HepG2 (cell line): Measurements from ENCODE around the gene ASIC3. TPM values are rescaled to one million over a fixed set of nuclear protein-coding genes. Genes with fewer than 3 reads are reported as not detected.
A peak's percentile ranks its signal among the peaks of the same experiment; 100 is the strongest.

Source experiments
- FOXA3 ChIP-seq: IDR thresholded peaks from 2 replicates; pipeline ENCODE4 v1.6.1; 2016; ENCODE audit warnings: missing genetic modification reagents, missing compliant biosample characterization
- FOXC1 ChIP-seq: sonication (generic); formaldehyde crosslinking; IDR thresholded peaks from 2 replicates; pipeline ENCODE4 v1.8.0; 2022; ENCODE audit warnings: mild to moderate bottlenecking, missing genetic modification reagents, borderline replicate concordance
- HDAC1 ChIP-seq: sonication (generic); formaldehyde crosslinking; IDR thresholded peaks from 2 replicates; pipeline ENCODE4 v1.5.1; 2020; ENCODE audit warnings: mild to moderate bottlenecking, missing genetic modification reagents
- HES4 ChIP-seq: sonication (generic); formaldehyde crosslinking; IDR thresholded peaks from 2 replicates; pipeline ENCODE4 v1.9.0; 2021; ENCODE audit warnings: mild to moderate bottlenecking, missing genetic modification reagents, borderline replicate concordance
- HNRNPUL1 ChIP-seq: fragments of 200-400 bp; formaldehyde crosslinking; IDR thresholded peaks from 2 replicates; pipeline ENCODE4 v1.6.1; 2017; ENCODE audit warnings: low read depth, mild to moderate bottlenecking, low read length, moderate library complexity
- MEIS1 ChIP-seq: sonication (generic); formaldehyde crosslinking; IDR thresholded peaks from 2 replicates; pipeline ENCODE4 v1.9.0; 2021; ENCODE audit warnings: mild to moderate bottlenecking, missing genetic modification reagents, moderate library complexity, borderline replicate concordance
- NFYC ChIP-seq: IDR thresholded peaks from 2 replicates; pipeline ENCODE4 v1.6.1; 2016; ENCODE audit warnings: missing genetic modification reagents, missing compliant biosample characterization
- PPARG ChIP-seq: conservative IDR thresholded peaks from 2 replicates; pipeline ENCODE4 v1.6.1; 2016; ENCODE audit warnings: missing biosample characterization, missing genetic modification reagents
- SIX1 ChIP-seq: sonication (generic); formaldehyde crosslinking; IDR thresholded peaks from 2 replicates; pipeline ENCODE4 v1.4.0; 2020; ENCODE audit warnings: missing genetic modification reagents, borderline replicate concordance
- SP5 ChIP-seq: IDR thresholded peaks from 2 replicates; pipeline ENCODE4 v1.6.1; 2016; ENCODE audit warnings: low read depth, borderline replicate concordance
- ZBTB38 ChIP-seq: sonication (generic); formaldehyde crosslinking; IDR thresholded peaks from 2 replicates; pipeline ENCODE4 v1.5.1; 2020; ENCODE audit warnings: mild to moderate bottlenecking, missing genetic modification reagents
- ZFAT ChIP-seq: sonication (generic); formaldehyde crosslinking; conservative IDR thresholded peaks from 2 replicates; pipeline ENCODE4 v1.8.1; 2023; ENCODE audit warnings: missing genetic modification reagents, inconsistent platforms
- ZNF512 ChIP-seq: sonication (generic); formaldehyde crosslinking; IDR thresholded peaks from 2 replicates; pipeline ENCODE4 v1.4.0; 2020; ENCODE audit warnings: mild to moderate bottlenecking, missing genetic modification reagents
- ZNF549 ChIP-seq: sonication (generic); formaldehyde crosslinking; IDR thresholded peaks from 2 replicates; pipeline ENCODE4 v1.5.0; 2020; ENCODE audit warnings: missing genetic modification reagents
- ZNF564 ChIP-seq: sonication (generic); formaldehyde crosslinking; IDR thresholded peaks from 2 replicates; pipeline ENCODE4 v1.8.1; 2023; ENCODE audit warnings: mild to moderate bottlenecking, missing genetic modification reagents
- ZNF724P ChIP-seq: sonication (generic); formaldehyde crosslinking; IDR thresholded peaks from 2 replicates; pipeline ENCODE4 v1.8.0; 2022; ENCODE audit warnings: missing genetic modification reagents, borderline replicate concordance
- ZNF740 ChIP-seq: sonication (generic); formaldehyde crosslinking; IDR thresholded peaks from 2 replicates; pipeline ENCODE4 v1.4.0; 2020; ENCODE audit warnings: missing genetic modification reagents
- ZNF761 ChIP-seq: sonication (generic); formaldehyde crosslinking; conservative IDR thresholded peaks from 2 replicates; pipeline ENCODE4 v1.4.0; 2020; ENCODE audit warnings: mild to moderate bottlenecking, missing genetic modification reagents
- ZNF776 ChIP-seq: sonication (generic); formaldehyde crosslinking; IDR thresholded peaks from 2 replicates; pipeline ENCODE4 v1.4.0; 2020; ENCODE audit warnings: mild to moderate bottlenecking, missing genetic modification reagents
- ZNF816 ChIP-seq: sonication (generic); formaldehyde crosslinking; IDR thresholded peaks from 2 replicates; pipeline ENCODE4 v1.8.0; 2022; ENCODE audit warnings: missing genetic modification reagents, mild to moderate bottlenecking, borderline replicate concordance
- polyA plus RNA-seq, 8 experiments: library from polyadenylated mRNA; depleted of rRNA in 3 of 8; stranded (reverse) in 7 of 8; unstranded in 1 of 8; fragments of >200 nt; fragmentation: Illumina TruSeq in 4 of 8; extraction: Trizol in 4 of 8; gene quantifications; 2 replicates each; pipeline versions ENCODE4 v1.2.1 to v1.2.3, GENCODE V29; 2011 to 2016; ENCODE audit warnings: low read depth in 4 of 8, missing spikeins in 1 of 8, mixed read lengths in 1 of 8; ENCODE audit not compliant: insufficient read depth in 1 of 8
- total RNA-seq, 5 experiments: library from RNA; depleted of rRNA; stranded (reverse); fragments of >200 nt; fragmentation: Illumina TruSeq; extraction: Trizol; gene quantifications; 2 replicates each; pipeline ENCODE4 v1.2.3, GENCODE V29; 2016; ENCODE audit warnings: low read depth in 1 of 5
- TF ChIP-seq, protein P1 (sequence below): sonication (generic); formaldehyde crosslinking; IDR thresholded peaks from 2 replicates; pipeline ENCODE4 v1.4.0; 2020; ENCODE audit warnings: missing genetic modification reagents
- TF ChIP-seq, protein P2 (sequence below): IDR thresholded peaks from 2 replicates; pipeline ENCODE4 v1.6.1; 2016; ENCODE audit warnings: low read depth, control low read depth
- TF ChIP-seq, protein P3 (sequence below): sonication (generic); formaldehyde crosslinking; IDR thresholded peaks from 2 replicates; pipeline ENCODE4 v1.5.1; 2020; ENCODE audit warnings: missing genetic modification reagents, mild to moderate bottlenecking, borderline replicate concordance

Gene ASIC3
- total and polyA plus RNA-seq, 2 of the 13 experiments (the other 11 are each of a cell fraction or from before 2014, with no cell fraction given) = 0.51 TPM; not detected in 1

DNA sequence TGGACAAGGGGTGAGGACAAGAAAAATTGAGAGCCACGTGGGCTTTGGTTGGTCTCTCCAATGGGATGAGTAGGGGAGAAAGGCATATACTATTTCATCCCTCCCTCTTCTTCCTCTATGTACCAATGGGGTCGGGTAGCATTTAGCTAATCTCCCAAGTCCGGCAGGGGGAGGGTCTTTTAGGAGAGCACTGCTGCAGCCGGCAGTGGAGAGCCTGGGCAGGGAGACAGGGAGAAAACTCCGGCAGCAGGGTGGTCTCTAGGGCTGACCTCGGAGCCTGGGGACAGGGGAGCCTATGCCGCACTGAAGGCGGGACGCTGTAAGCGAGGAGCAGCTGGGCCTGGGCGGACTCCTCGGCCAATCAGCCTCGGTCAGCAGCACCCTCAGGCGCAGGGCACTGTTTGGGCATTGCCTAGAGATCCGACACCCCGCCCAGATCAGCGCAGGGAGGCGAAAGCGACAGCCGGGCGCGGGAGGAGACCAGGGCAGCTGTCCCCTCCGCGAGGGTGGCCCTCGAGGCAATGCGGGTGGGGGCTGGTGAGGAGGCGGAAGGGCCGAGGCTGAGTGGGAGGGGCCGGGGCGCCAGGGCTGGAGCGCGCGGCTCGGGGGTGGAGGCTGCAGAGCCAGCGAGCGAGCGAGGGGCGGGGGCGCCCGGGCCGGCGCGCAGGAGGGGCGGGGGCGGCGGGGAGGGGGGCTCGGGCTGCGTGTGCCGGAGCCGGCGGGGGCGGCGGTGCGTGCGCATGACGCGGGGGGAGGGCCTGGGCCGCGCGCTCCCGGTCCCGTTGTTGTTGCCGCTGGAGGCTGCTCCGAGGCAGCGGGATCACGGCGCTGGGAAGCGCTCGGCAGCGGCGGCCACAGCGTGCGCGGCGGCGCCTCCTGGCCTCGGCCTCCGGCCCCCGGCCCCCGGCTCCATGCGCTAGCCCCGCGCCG, 37.6 kb downstream of the ASIC3 start, which contains the start of gene AGAP3 (continued):
- TF ChIP-seq, protein P1, sequence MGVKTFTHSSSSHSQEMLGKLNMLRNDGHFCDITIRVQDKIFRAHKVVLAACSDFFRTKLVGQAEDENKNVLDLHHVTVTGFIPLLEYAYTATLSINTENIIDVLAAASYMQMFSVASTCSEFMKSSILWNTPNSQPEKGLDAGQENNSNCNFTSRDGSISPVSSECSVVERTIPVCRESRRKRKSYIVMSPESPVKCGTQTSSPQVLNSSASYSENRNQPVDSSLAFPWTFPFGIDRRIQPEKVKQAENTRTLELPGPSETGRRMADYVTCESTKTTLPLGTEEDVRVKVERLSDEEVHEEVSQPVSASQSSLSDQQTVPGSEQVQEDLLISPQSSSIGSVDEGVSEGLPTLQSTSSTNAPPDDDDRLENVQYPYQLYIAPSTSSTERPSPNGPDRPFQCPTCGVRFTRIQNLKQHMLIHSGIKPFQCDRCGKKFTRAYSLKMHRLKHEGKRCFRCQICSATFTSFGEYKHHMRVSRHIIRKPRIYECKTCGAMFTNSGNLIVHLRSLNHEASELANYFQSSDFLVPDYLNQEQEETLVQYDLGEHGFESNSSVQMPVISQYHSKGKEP (CRISPR knock-in tag) = no peak
- TF ChIP-seq ZBTB38 (CRISPR knock-in tag) (peak; percentile 72), SP5 (CRISPR knock-in tag) (peak; percentile 34; the same call in 1 of the 2 replicates), ZNF740 (CRISPR knock-in tag) (0 out of 2 replicates have a peak, but pooled peaks have one; percentile 44), ZNF724P (no peak), ZNF761 (CRISPR knock-in tag) (no peak), ZNF549 (CRISPR knock-in tag) (no peak), NFYC (CRISPR knock-in tag) (no peak), ZFAT (no peak), ZNF776 (CRISPR knock-in tag) (no peak), FOXC1 (CRISPR knock-in tag) (no peak), FOXA3 (CRISPR knock-in tag) (no peak), SIX1 (CRISPR knock-in tag) (no peak), ZNF564 (CRISPR knock-in tag) (no peak; the same call in 1 of the 2 replicates), ZNF816 (CRISPR knock-in tag) (no peak), PPARG (CRISPR knock-in tag) (no peak), ZNF512 (no peak), HNRNPUL1 (no peak), MEIS1 (CRISPR knock-in tag) (no peak), HDAC1 (CRISPR knock-in tag) (peak; percentile 68; the same call in 1 of the 2 replicates), HES4 (no peak)
- TF ChIP-seq, protein P2, sequence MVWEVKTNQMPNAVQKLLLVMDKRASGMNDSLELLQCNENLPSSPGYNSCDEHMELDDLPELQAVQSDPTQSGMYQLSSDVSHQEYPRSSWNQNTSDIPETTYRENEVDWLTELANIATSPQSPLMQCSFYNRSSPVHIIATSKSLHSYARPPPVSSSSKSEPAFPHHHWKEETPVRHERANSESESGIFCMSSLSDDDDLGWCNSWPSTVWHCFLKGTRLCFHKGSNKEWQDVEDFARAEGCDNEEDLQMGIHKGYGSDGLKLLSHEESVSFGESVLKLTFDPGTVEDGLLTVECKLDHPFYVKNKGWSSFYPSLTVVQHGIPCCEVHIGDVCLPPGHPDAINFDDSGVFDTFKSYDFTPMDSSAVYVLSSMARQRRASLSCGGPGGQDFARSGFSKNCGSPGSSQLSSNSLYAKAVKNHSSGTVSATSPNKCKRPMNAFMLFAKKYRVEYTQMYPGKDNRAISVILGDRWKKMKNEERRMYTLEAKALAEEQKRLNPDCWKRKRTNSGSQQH (CRISPR knock-in tag) = no peak
- TF ChIP-seq, protein P3, sequence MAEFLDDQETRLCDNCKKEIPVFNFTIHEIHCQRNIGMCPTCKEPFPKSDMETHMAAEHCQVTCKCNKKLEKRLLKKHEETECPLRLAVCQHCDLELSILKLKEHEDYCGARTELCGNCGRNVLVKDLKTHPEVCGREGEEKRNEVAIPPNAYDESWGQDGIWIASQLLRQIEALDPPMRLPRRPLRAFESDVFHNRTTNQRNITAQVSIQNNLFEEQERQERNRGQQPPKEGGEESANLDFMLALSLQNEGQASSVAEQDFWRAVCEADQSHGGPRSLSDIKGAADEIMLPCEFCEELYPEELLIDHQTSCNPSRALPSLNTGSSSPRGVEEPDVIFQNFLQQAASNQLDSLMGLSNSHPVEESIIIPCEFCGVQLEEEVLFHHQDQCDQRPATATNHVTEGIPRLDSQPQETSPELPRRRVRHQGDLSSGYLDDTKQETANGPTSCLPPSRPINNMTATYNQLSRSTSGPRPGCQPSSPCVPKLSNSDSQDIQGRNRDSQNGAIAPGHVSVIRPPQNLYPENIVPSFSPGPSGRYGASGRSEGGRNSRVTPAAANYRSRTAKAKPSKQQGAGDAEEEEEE = no peak
